Stimulated activated CD8-positive, alpha-beta memory T cell treated with anti-CD3 and anti-CD28 coated beads, Interleukin-15, amount 100 ng/mL, for 24 hours (primary cell): ENCODE data around the gene CCDC6.
"Not testable (repeated sequence)": the region's sequence is repeated elsewhere in the genome, so short reads cannot be mapped to it uniquely, and the experiment has no call there.

ENCODE experiments used
- DNase-seq: peaks from one replicate; pipeline ENCODE4 v3.0.0-alpha.2; 2020; ENCODE audit warnings: low read depth

Gene CCDC6

GRCh38 chr10:59754951-59755350 lies 151.4 kb downstream of the CCDC6 start:
- no peak for DNase-seq

- no peak for DNase-seq
Observed at GRCh38 chr10:59753267-59753666, 153.1 kb downstream of the CCDC6 start, which contains the start of gene MRLN. MRLN (minus strand) TSS chr10:59753455.

GRCh38 chr10:59752278-59752940 lies 153.9 kb downstream of the CCDC6 start:
- DNase-seq: no peak

GRCh38 chr10:59750155-59750945 lies 156.0 kb downstream of the CCDC6 start:
- no peak for DNase-seq

- no peak for DNase-seq
Observed at GRCh38 chr10:59748834-59749233, 157.5 kb downstream of the CCDC6 start.

- no peak for DNase-seq
Observed at GRCh38 chr10:59745163-59745650, 161.1 kb downstream of the CCDC6 start.

GRCh38 chr10:59744762-59745161 lies 161.6 kb downstream of the CCDC6 start:
- DNase-seq: not testable (repeated sequence)

- DNase-seq: not testable (repeated sequence)
Observed at GRCh38 chr10:59744156-59744555, 162.2 kb downstream of the CCDC6 start.

- DNase-seq: no peak
Observed at GRCh38 chr10:59741583-59741982, 164.8 kb downstream of the CCDC6 start.

- no peak for DNase-seq
Observed at GRCh38 chr10:59741048-59741447, 165.3 kb downstream of the CCDC6 start.
